H1 (cell line): ENCODE measurements around the gene ACSF3. TPM values are rescaled to one million over a fixed set of nuclear protein-coding genes. Genes with fewer than 3 reads are reported as not detected.

Source experiments
- BRCA1 ChIP-seq: IDR thresholded peaks from 2 replicates; pipeline ENCODE4 v1.6.1; 2012; ENCODE audit warnings: low read depth, low read length, improper control_type of control experiment
- CHD2 ChIP-seq: IDR thresholded peaks from 2 replicates; pipeline ENCODE4 v1.6.1; 2012; ENCODE audit warnings: low read length, improper control_type of control experiment
- CREB1 ChIP-seq: IDR thresholded peaks from 2 replicates; pipeline ENCODE4 v1.6.1; 2012; ENCODE audit warnings: inconsistent platforms
- EZH2 ChIP-seq: fragments of 200-600 bp; sonication (generic); IDR thresholded peaks from 2 replicates; pipeline ENCODE4 v1.7.1; 2012; ENCODE audit warnings: low read depth, mild to moderate bottlenecking, moderate library complexity, low read length, inconsistent platforms; ENCODE audit not compliant: severe bottlenecking
- KDM4A ChIP-seq: IDR thresholded peaks from one replicate; pipeline ENCODE4 v1.7.1; 2012; ENCODE audit warnings: low read depth, mild to moderate bottlenecking, moderate library complexity, low read length, inconsistent platforms; ENCODE audit not compliant: severe bottlenecking
- RFX5 ChIP-seq: IDR thresholded peaks from 2 replicates; pipeline ENCODE4 v1.6.1; 2011; ENCODE audit warnings: low read depth, low read length, improper control_type of control experiment, borderline replicate concordance
- TBP ChIP-seq: IDR thresholded peaks from 2 replicates; pipeline ENCODE4 v1.6.1; 2011; ENCODE audit warnings: low read depth, low read length, improper control_type of control experiment
- polyA plus RNA-seq, 7 experiments: library from polyadenylated mRNA; depleted of rRNA in 3 of 7; stranded (reverse) in 5 of 7; unstranded in 2 of 7; fragments of >200 nt in 5 of 7; fragments of 200-250 nt in 2 of 7; gene quantifications; 1 replicate in 5 of 7; 2 replicates in 1 of 7; 4 replicates in 1 of 7; pipeline versions ENCODE4 v1.2.1 to v1.2.3, GENCODE V29; 2011 to 2013; ENCODE audit warnings: missing spikeins in 2 of 7, mixed read lengths in 2 of 7
- total RNA-seq: library from RNA; stranded (reverse); fragmentation: NEBNext Ultra II Directional; extraction: Animal tissue kit (Norgen Biotek cat#: 25700); gene quantifications from 2 replicates; pipeline ENCODE4 v1.2.1, GENCODE V29; 2021

Gene ACSF3
- total and polyA plus RNA-seq, 2 of the 8 experiments (the other 6 are each of a cell fraction or from before 2014, with no cell fraction given): 15.6 to 22.9 TPM

DNA sequence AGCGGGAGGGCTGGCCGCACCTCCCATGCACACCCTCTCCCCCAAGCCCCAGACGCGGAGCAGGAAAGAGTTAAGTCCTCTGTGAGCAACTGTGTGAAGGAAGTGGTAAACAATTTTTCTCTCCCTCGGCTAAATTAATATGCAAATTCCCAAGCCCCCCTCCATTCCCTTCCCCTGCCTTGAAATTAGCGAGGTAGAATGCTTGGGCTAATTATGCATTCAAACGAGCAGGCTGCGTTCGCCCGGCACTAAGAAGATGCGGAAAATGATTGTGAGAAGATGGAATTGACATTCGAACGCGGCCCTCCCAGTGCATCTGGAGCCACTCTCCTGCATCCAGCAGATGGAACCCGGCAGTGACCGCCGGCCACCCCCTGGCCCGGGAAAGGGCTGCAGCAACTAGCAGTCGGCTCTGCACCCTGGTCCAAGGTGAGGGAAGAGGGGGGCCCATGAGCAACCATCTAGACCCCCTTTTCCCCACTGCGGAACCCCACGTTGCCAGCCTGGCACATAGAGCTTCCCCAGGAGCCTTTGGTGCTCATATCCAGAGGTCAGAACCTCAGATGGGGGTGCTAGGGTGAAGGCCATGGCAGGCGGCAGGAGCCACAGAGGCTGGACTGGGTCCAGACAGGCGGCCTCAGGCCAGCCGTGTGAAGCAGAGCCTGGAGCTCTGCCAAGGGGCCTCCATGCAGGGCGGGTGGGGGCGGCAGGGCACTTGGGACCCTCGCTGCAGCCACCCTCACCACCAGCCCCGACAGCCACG lies 49.1 kb upstream of the ACSF3 start (continued):
- no peak for TF ChIP-seq EZH2
- TF ChIP-seq BRCA1: no peak
- no peak for TF ChIP-seq KDM4A
- TF ChIP-seq TBP: no peak
- TF ChIP-seq RFX5: no peak
- no peak for TF ChIP-seq CHD2
- TF ChIP-seq CREB1: no peak
